ENCODE measurements around the gene MT1E. TPM values are rescaled to one million over a fixed set of nuclear protein-coding genes. Genes with fewer than 3 reads are reported as not detected.

MT1E gene
- polyA plus RNA-seq, 4 donors: 75.0 to 194 (median 119) TPM

DNA sequence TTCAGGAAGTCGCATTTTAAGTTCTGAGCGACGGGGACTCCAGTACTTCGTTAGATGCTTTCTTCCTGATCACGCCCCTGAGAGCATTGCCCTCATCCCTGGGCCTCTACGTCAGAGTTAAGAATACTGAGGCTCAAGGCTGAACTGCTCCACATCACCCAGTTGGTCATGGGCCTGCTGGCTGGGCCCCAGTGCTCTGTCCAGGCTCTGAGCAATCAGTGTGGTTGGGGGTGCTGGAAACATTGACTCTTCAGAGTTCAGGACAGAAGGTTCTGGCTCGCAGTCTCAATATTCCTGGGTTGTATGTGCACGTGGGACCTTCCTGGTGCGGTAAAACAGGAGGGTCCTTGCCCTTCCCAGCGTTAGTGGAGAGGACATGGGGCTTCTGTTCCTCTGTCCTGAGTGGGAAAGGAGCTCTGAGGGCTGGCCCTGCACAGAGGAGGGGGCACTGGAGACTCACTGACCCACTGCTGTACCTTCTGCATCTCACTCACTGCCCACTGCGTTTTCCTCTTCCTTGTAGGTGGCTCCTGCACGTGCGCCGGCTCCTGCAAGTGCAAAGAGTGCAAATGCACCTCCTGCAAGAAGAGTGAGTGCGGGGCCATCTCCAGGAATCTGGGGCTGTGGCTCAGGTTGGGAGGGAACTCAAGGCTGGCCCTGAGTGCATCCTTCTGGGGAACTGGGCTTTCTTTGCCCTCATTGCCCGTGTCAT lies 518 bp downstream of the MT1E start:
- Histone ChIP-seq H3K27me3 (ENCODE audit: control insufficient read depth in 3 of 3, insufficient read depth in 3 of 3, low read length in 3 of 3) (peaks cover 0 to 15% (median 0%) of the 10 kb centered on the region in 3 donors), H3K36me3 (ENCODE audit: control insufficient read depth in 3 of 3, insufficient read depth in 2 of 3, low read depth in 1 of 3, low read length in 3 of 3) (no peaks in the 10 kb centered on the region), H3K9me3 (ENCODE audit: control insufficient read depth in 2 of 2, insufficient read depth in 1 of 2, low read depth in 1 of 2, low read length in 1 of 2) (no peaks in the 10 kb centered on the region), H3K4me1 (ENCODE audit: control insufficient read depth in 3 of 3, insufficient read depth in 2 of 3, low read depth in 1 of 3, low read length in 2 of 3) (peaks cover 0 to 3% (median 0%) of the 10 kb centered on the region in 3 donors), H3K4me3 (ENCODE audit: low read depth in 1 of 3, low read length in 3 of 3) (peak overlapping the region in 2 of 3 donors; percentile 64 to 77), H3K27ac (ENCODE audit: low read depth in 1 of 3, low read length in 2 of 3) (peak overlapping the region in 2 of 3 donors; percentile 39 to 95)
- FAIRE-seq: no peak
- 11 to 26% (median 13%) methylated on average over 16 of the region's 16 CpGs for WGBS, 3 donors
- peak in 1 of 2 donors; percentile 48 for DNase-seq

- WGBS, 3 donors: 9 to 46% (median 19%) methylated on average over 7 of the region's 7 CpGs
- no peak for FAIRE-seq
- no peak for DNase-seq
- Histone ChIP-seq H3K4me3 (ENCODE audit: low read depth in 1 of 3, low read length in 3 of 3) (peak overlapping the region in 1 of 3 donors; percentile 77), H3K4me1 (ENCODE audit: control insufficient read depth in 3 of 3, insufficient read depth in 2 of 3, low read depth in 1 of 3, low read length in 2 of 3) (peaks cover 0 to 3% (median 0%) of the 10 kb centered on the region in 3 donors), H3K27me3 (ENCODE audit: control insufficient read depth in 3 of 3, insufficient read depth in 3 of 3, low read length in 3 of 3) (peaks cover 0 to 21% (median 0%) of the 10 kb centered on the region in 3 donors), H3K36me3 (ENCODE audit: control insufficient read depth in 3 of 3, insufficient read depth in 2 of 3, low read depth in 1 of 3, low read length in 3 of 3) (no peaks in the 10 kb centered on the region), H3K27ac (ENCODE audit: low read depth in 1 of 3, low read length in 2 of 3) (peak overlapping the region in 1 of 3 donors; percentile 59), H3K9me3 (ENCODE audit: control insufficient read depth in 2 of 2, insufficient read depth in 1 of 2, low read depth in 1 of 2, low read length in 1 of 2) (no peaks in the 10 kb centered on the region)
Observed at GRCh38 chr16:56626685-56627084, 1.1 kb downstream of the MT1E start.

DNA sequence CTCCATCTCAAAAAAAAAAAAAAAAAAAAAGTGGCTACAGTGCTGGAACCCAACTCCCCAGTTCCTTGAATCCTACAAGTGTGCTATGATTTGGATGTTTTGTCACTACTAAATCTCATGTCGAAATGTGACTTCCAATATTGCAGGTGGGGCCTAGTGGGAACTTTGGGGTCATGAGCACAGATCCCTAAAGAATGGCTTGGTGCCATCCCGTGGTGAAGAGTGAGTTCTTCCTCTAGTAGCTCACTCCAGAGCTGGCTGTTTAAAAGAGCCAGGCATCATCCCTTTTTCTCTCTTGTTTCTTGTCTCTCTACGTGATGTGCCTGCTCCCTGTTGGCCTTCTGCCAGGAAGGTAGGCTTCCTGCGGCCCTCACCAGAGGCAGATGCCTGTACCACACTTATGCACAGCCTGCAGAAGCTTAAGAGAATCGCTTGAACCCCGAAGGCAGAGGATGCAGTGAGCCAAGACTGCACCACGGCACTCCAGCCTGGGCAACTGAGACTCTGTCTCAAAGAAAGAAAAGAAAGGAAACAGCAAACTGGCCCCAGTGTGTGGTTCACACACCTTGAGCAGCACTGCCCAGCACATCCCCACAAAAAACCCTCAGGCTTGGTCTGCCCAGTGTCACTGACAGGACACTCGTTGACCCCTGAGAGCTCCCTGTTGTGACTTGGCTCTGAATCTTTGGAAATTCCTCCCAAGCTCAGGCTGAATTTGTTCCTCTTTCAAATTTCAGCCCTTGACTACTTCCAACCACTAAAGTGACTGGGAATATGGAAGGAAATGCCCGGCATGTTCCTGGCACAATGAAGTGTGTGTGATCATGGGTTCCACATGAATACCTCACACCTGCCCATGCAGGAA lies 3.1 kb downstream of the MT1E start:
- Histone ChIP-seq H3K36me3 (ENCODE audit: control insufficient read depth in 3 of 3, insufficient read depth in 2 of 3, low read depth in 1 of 3, low read length in 3 of 3) (no peaks in the 10 kb centered on the region), H3K4me3 (ENCODE audit: low read depth in 1 of 3, low read length in 3 of 3) (no peak overlapping the region), H3K27me3 (ENCODE audit: control insufficient read depth in 3 of 3, insufficient read depth in 3 of 3, low read length in 3 of 3) (peaks cover 0 to 42% (median 5%) of the 10 kb centered on the region in 3 donors), H3K4me1 (ENCODE audit: control insufficient read depth in 3 of 3, insufficient read depth in 2 of 3, low read depth in 1 of 3, low read length in 2 of 3) (peaks cover 0 to 3% (median 0%) of the 10 kb centered on the region in 3 donors), H3K9me3 (ENCODE audit: control insufficient read depth in 2 of 2, insufficient read depth in 1 of 2, low read depth in 1 of 2, low read length in 1 of 2) (no peaks in the 10 kb centered on the region), H3K27ac (ENCODE audit: low read depth in 1 of 3, low read length in 2 of 3) (no peak overlapping the region)
- FAIRE-seq: no peak
- WGBS, 3 donors: 70 to 75% (median 74%) methylated on average over 9 of the region's 9 CpGs
- DNase-seq: no peak

GRCh38 chr16:56629531-56629930 lies 4.0 kb downstream of the MT1E start:
- DNase-seq (no peak), FAIRE-seq (no peak)
- H3K4me1 ChIP-seq (ENCODE audit: control insufficient read depth in 3 of 3, insufficient read depth in 2 of 3, low read depth in 1 of 3, low read length in 2 of 3): peaks cover 0 to 3% (median 0%) of the 10 kb centered on the region in 3 donors
- no peak overlapping the region for H3K4me3 ChIP-seq (ENCODE audit: low read depth in 1 of 3, low read length in 3 of 3)
- H3K27ac ChIP-seq (ENCODE audit: low read depth in 1 of 3, low read length in 2 of 3): no peak overlapping the region
- 86 to 90% (median 89%) methylated on average over 3 of the region's 3 CpGs for WGBS, 3 donors
- peaks cover 0 to 50% (median 6%) of the 10 kb centered on the region in 3 donors for H3K27me3 ChIP-seq (ENCODE audit: control insufficient read depth in 3 of 3, insufficient read depth in 3 of 3, low read length in 3 of 3)
- no peaks in the 10 kb centered on the region for H3K9me3 ChIP-seq (ENCODE audit: control insufficient read depth in 2 of 2, insufficient read depth in 1 of 2, low read depth in 1 of 2, low read length in 1 of 2)
- H3K36me3 ChIP-seq (ENCODE audit: control insufficient read depth in 3 of 3, insufficient read depth in 2 of 3, low read depth in 1 of 3, low read length in 3 of 3): no peaks in the 10 kb centered on the region

DNA sequence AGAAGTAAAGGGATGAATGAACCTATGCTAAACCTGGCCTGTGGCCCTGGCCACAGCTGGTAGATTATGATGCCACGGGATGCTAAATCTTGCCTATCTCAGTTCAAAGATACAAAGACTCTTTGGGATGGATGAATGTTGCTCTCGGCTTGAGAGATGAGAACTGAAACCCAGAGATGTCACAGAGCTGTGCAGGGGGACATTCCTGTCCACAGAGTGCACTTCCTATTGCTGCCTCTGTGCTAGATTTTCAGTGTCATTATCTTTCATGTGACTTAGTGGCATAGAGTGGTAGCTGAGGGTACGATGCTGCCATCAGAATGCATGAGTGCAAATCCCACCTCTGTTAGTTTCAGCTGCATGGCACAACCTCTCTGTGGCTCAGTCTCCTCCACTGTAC lies 4.6 kb downstream of the MT1E start:
- Histone ChIP-seq H3K27me3 (ENCODE audit: control insufficient read depth in 3 of 3, insufficient read depth in 3 of 3, low read length in 3 of 3) (peaks cover 0 to 56% (median 11%) of the 10 kb centered on the region in 3 donors), H3K9me3 (ENCODE audit: control insufficient read depth in 2 of 2, insufficient read depth in 1 of 2, low read depth in 1 of 2, low read length in 1 of 2) (no peaks in the 10 kb centered on the region)
- WGBS, 3 donors: 64 to 73% (median 68%) methylated on average over 3 of the region's 3 CpGs

DNA sequence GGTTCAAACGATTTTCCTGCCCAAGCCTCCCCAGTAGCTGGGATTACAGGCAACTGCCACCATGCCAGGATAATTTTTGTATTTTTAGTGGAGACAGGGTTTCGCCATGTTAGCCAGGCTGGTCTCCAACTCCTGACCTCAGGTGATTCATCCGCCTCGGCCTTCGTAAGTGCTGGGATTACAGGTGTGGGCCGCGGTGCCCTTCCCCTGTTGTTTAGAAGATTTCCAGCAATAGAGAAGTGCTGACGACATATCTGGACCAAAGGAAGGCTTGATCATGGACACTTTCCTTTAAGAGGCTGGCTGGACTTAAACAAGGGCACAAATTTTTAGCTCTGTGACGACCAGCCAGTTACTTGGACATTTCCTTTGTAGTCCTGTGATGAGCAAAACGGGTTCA lies 5.6 kb downstream of the MT1E start:
- Histone ChIP-seq H3K27me3 (ENCODE audit: control insufficient read depth in 3 of 3, insufficient read depth in 3 of 3, low read length in 3 of 3) (peaks cover 0 to 60% (median 16%) of the 10 kb centered on the region in 3 donors), H3K4me3 (ENCODE audit: low read depth in 1 of 3, low read length in 3 of 3) (no peak overlapping the region), H3K27ac (ENCODE audit: low read depth in 1 of 3, low read length in 2 of 3) (no peak overlapping the region), H3K4me1 (ENCODE audit: control insufficient read depth in 3 of 3, insufficient read depth in 2 of 3, low read depth in 1 of 3, low read length in 2 of 3) (peaks cover 0 to 7% (median 0%) of the 10 kb centered on the region in 3 donors), H3K36me3 (ENCODE audit: control insufficient read depth in 3 of 3, insufficient read depth in 2 of 3, low read depth in 1 of 3, low read length in 3 of 3) (no peaks in the 10 kb centered on the region), H3K9me3 (ENCODE audit: control insufficient read depth in 2 of 2, insufficient read depth in 1 of 2, low read depth in 1 of 2, low read length in 1 of 2) (no peaks in the 10 kb centered on the region)
- 83 to 84% (median 84%) methylated on average over 10 of the region's 10 CpGs for WGBS, 3 donors
- FAIRE-seq: no peak
- no peak for DNase-seq

More for the DNA sequence above, 4.6 kb downstream of the MT1E start:
- no peak overlapping the region for H3K27ac ChIP-seq (ENCODE audit: low read depth in 1 of 3, low read length in 2 of 3)
- H3K36me3 ChIP-seq (ENCODE audit: control insufficient read depth in 3 of 3, insufficient read depth in 2 of 3, low read depth in 1 of 3, low read length in 3 of 3): no peaks in the 10 kb centered on the region
- H3K4me1 ChIP-seq (ENCODE audit: control insufficient read depth in 3 of 3, insufficient read depth in 2 of 3, low read depth in 1 of 3, low read length in 2 of 3): peaks cover 0 to 5% (median 3%) of the 10 kb centered on the region in 3 donors
- no peak for FAIRE-seq
- no peak for DNase-seq
- H3K4me3 ChIP-seq (ENCODE audit: low read depth in 1 of 3, low read length in 3 of 3): no peak overlapping the region

GRCh38 chr16:56631832-56632155 lies 6.2 kb downstream of the MT1E start:
- H3K9me3 ChIP-seq (ENCODE audit: control insufficient read depth in 2 of 2, insufficient read depth in 1 of 2, low read depth in 1 of 2, low read length in 1 of 2): no peaks in the 10 kb centered on the region
- no peak for DNase-seq
- H3K27me3 ChIP-seq (ENCODE audit: control insufficient read depth in 3 of 3, insufficient read depth in 3 of 3, low read length in 3 of 3): peaks cover 0 to 64% (median 19%) of the 10 kb centered on the region in 3 donors
- peaks cover 0 to 7% (median 0%) of the 10 kb centered on the region in 3 donors for H3K4me1 ChIP-seq (ENCODE audit: control insufficient read depth in 3 of 3, insufficient read depth in 2 of 3, low read depth in 1 of 3, low read length in 2 of 3)
- no peak for FAIRE-seq
- H3K27ac ChIP-seq (ENCODE audit: low read depth in 1 of 3, low read length in 2 of 3): peak overlapping the region in 1 of 3 donors; percentile 62
- peak overlapping the region in 2 of 3 donors; percentile 42 to 45 for H3K4me3 ChIP-seq (ENCODE audit: low read depth in 1 of 3, low read length in 3 of 3)
- no peaks in the 10 kb centered on the region for H3K36me3 ChIP-seq (ENCODE audit: control insufficient read depth in 3 of 3, insufficient read depth in 2 of 3, low read depth in 1 of 3, low read length in 3 of 3)
- 21 to 25% (median 25%) methylated on average over 14 of the region's 14 CpGs for WGBS, 3 donors

- H3K27me3 ChIP-seq (ENCODE audit: control insufficient read depth in 3 of 3, insufficient read depth in 3 of 3, low read length in 3 of 3): peaks cover 0 to 66% (median 19%) of the 10 kb centered on the region in 3 donors
- peak within 1 kb of the TSS in 2 of 3 donors; percentile 42 to 45 for H3K4me3 ChIP-seq (ENCODE audit: low read depth in 1 of 3, low read length in 3 of 3)
- no peaks in the 10 kb centered on the region for H3K9me3 ChIP-seq (ENCODE audit: control insufficient read depth in 2 of 2, insufficient read depth in 1 of 2, low read depth in 1 of 2, low read length in 1 of 2)
- no peak for FAIRE-seq
- H3K36me3 ChIP-seq (ENCODE audit: control insufficient read depth in 3 of 3, insufficient read depth in 2 of 3, low read depth in 1 of 3, low read length in 3 of 3): no peaks in the 10 kb centered on the region
- WGBS, 3 donors: 2 to 3% (median 3%) methylated on average over 32 to 61 of the region's 61 CpGs
- H3K27ac ChIP-seq (ENCODE audit: low read depth in 1 of 3, low read length in 2 of 3): peak within 1 kb of the TSS in 1 of 3 donors; percentile 64
- DNase-seq: peak in 1 of 2 donors; percentile 37
- peaks cover 0 to 7% (median 0%) of the 10 kb centered on the region in 3 donors for H3K4me1 ChIP-seq (ENCODE audit: control insufficient read depth in 3 of 3, insufficient read depth in 2 of 3, low read depth in 1 of 3, low read length in 2 of 3)
Observed at GRCh38 chr16:56632156-56632847, 6.7 kb downstream of the MT1E start, which contains the start of gene MT1M. TSS of gene MT1M (plus strand) at chr16:56632659. CDS start at chr16:56632732, 73 bp downstream.

Measured in small intestine (tissue), 7 donors.